ENCODE data around the gene GALR1.
"Not testable (repeated sequence)": the region's sequence is repeated elsewhere in the genome, so short reads cannot be mapped to it uniquely, and the experiment has no call there.

GALR1 gene

GRCh38 chr18:77250926-77251729, 1.5 kb downstream of the GALR1 start:
- no peak for DNase-seq

- no peak for DNase-seq
Measured at GRCh38 chr18:77251730-77252050, 2.0 kb downstream of the GALR1 start.

- DNase-seq: no peak
Measured at GRCh38 chr18:77254711-77255405, 5.2 kb downstream of the GALR1 start.

GRCh38 chr18:77255426-77256105, 5.9 kb downstream of the GALR1 start:
- DNase-seq: no peak

GRCh38 chr18:77262643-77263465, 13.2 kb downstream of the GALR1 start:
- no peak for DNase-seq

GRCh38 chr18:77263466-77263763, 13.8 kb downstream of the GALR1 start:
- no peak for DNase-seq

- DNase-seq: no peak
Measured at GRCh38 chr18:77267969-77268368, 18.3 kb downstream of the GALR1 start.

GRCh38 chr18:77268456-77268855, 18.8 kb downstream of the GALR1 start:
- no peak for DNase-seq

GRCh38 chr18:77271576-77272481, 22.2 kb downstream of the GALR1 start:
- no peak for DNase-seq

- DNase-seq: not testable (repeated sequence)
Measured at GRCh38 chr18:77290841-77291240, 41.2 kb downstream of the GALR1 start.

GRCh38 chr18:77298172-77298571, 48.5 kb downstream of the GALR1 start:
- DNase-seq: no peak

GRCh38 chr18:77299706-77300105, 50.1 kb downstream of the GALR1 start:
- DNase-seq: no peak

- no peak for DNase-seq
Measured at GRCh38 chr18:77300579-77300978, 50.9 kb downstream of the GALR1 start.

GRCh38 chr18:77304268-77304667, 54.6 kb downstream of the GALR1 start:
- DNase-seq: no peak

- DNase-seq: no peak
Measured at GRCh38 chr18:77305676-77306075, 56.0 kb downstream of the GALR1 start.

GRCh38 chr18:77308216-77308615, 58.6 kb downstream of the GALR1 start:
- no peak for DNase-seq

- DNase-seq: no peak
Measured at GRCh38 chr18:77314511-77314910, 64.9 kb downstream of the GALR1 start.

GRCh38 chr18:77314952-77315351, 65.3 kb downstream of the GALR1 start:
- DNase-seq: no peak

- DNase-seq: no peak
Measured at GRCh38 chr18:77316008-77316407, 66.4 kb downstream of the GALR1 start.

- no peak for DNase-seq
Measured at GRCh38 chr18:77316641-77317040, 67.0 kb downstream of the GALR1 start.

GRCh38 chr18:77320971-77321559, 71.4 kb downstream of the GALR1 start:
- no peak for DNase-seq

Measured in bone marrow (tissue), 2 donors.